WTC11 (cell line): Measurements from ENCODE around the gene NR1I2. TPM values are rescaled to one million over a fixed set of nuclear protein-coding genes. Genes with fewer than 3 reads are reported as not detected.

Source experiments
- ATAC-seq: fragments of 200-7000 bp; cut with Tn5 transposase; 2 replicates; pipeline ENCODE4 v1.10.0; 2021; ENCODE audit warnings: mild to moderate bottlenecking, moderate library complexity
- CTCF ChIA-PET: fragments of 300-600 bp; sonication (Branson Sonifier 250); formaldehyde crosslinking; loops from one replicate; lab custom pipeline; 2021; ENCODE audit warnings: antibody characterized with exemption; lab: Charles Lee
- POLR2A ChIA-PET: fragments of 350-600 bp; sonication (Branson Sonifier 250); formaldehyde crosslinking; loops from one replicate; lab custom pipeline; 2021; ENCODE audit warnings: antibody characterized with exemption; lab: Charles Lee
- DNase-seq: peaks from one replicate; pipeline ENCODE4 v3.0.0; 2021; ENCODE audit warnings: low spot score
- H3K27ac Mint-ChIP-seq: 2 replicates; pipeline ENCODE4 v1.8.0; 2021; ENCODE audit warnings: mixed read lengths
- H3K27me3 Mint-ChIP-seq: 2 replicates; pipeline ENCODE4 v1.8.0; 2021; ENCODE audit warnings: low read depth, mild to moderate bottlenecking, moderate library complexity, mixed read lengths
- H3K36me3 Mint-ChIP-seq: 2 replicates; pipeline ENCODE4 v1.8.0; 2021; ENCODE audit warnings: mixed read lengths
- H3K4me1 Mint-ChIP-seq: 2 replicates; pipeline ENCODE4 v1.8.0; 2022; ENCODE audit warnings: mixed read lengths
- H3K4me3 Mint-ChIP-seq: 2 replicates; pipeline ENCODE4 v1.8.0; 2021; ENCODE audit warnings: mild to moderate bottlenecking, moderate library complexity, mixed read lengths
- H3K9me3 Mint-ChIP-seq: 2 replicates; pipeline ENCODE4 v1.8.0; 2021; ENCODE audit warnings: mixed read lengths
- CREM ChIP-seq: sonication (generic); formaldehyde crosslinking; IDR thresholded peaks from 2 replicates; pipeline ENCODE4 v1.8.1; 2022; ENCODE audit warnings: mild to moderate bottlenecking, missing genetic modification reagents, moderate library complexity
- GABPB1 ChIP-seq: sonication (generic); formaldehyde crosslinking; IDR thresholded peaks from 2 replicates; pipeline ENCODE4 v1.8.1; 2023; ENCODE audit warnings: mild to moderate bottlenecking, missing genetic modification reagents
- JUN ChIP-seq: sonication (generic); formaldehyde crosslinking; IDR thresholded peaks from 2 replicates; pipeline ENCODE4 v1.8.0; 2023; ENCODE audit warnings: mild to moderate bottlenecking, missing genetic modification reagents
- NFE2L1 ChIP-seq: sonication (generic); formaldehyde crosslinking; IDR thresholded peaks from 2 replicates; pipeline ENCODE4 v1.8.1; 2023; ENCODE audit warnings: missing genetic modification reagents
- SMAD4 ChIP-seq: sonication (generic); formaldehyde crosslinking; IDR thresholded peaks from 2 replicates; pipeline ENCODE4 v1.8.0; 2022; ENCODE audit warnings: mild to moderate bottlenecking, missing genetic modification reagents
- SOX15 ChIP-seq: fragments of 250-450 bp; sonication (Bioruptor Pico); IDR thresholded peaks from 2 replicates; pipeline ENCODE4 v1.9.0; 2021; ENCODE audit warnings: mild to moderate bottlenecking
- TCF7 ChIP-seq: sonication (generic); formaldehyde crosslinking; IDR thresholded peaks from 2 replicates; pipeline ENCODE4 v1.8.0; 2022; ENCODE audit warnings: mild to moderate bottlenecking, low read depth, missing genetic modification reagents, moderate library complexity
- TEAD4 ChIP-seq: sonication (generic); formaldehyde crosslinking; IDR thresholded peaks from 2 replicates; pipeline ENCODE4 v1.8.0; 2022; ENCODE audit warnings: mild to moderate bottlenecking, missing genetic modification reagents
- ZNF219 ChIP-seq: sonication (generic); formaldehyde crosslinking; IDR thresholded peaks from 2 replicates; pipeline ENCODE4 v1.8.0; 2023; ENCODE audit warnings: missing genetic modification reagents, mild to moderate bottlenecking, borderline replicate concordance
- total RNA-seq: library from RNA; stranded (reverse); gene quantifications from 3 replicates; pipeline ENCODE4 v1.2.3, GENCODE V29; 2021
- TF ChIP-seq, protein P1 (sequence below): fragments of 250-450 bp; sonication (Bioruptor Pico); IDR thresholded peaks from 2 replicates; pipeline ENCODE4 v1.9.0; 2021; ENCODE audit warnings: mild to moderate bottlenecking, borderline replicate concordance
- TF ChIP-seq, protein P2 (sequence below): sonication (generic); formaldehyde crosslinking; IDR thresholded peaks from 2 replicates; pipeline ENCODE4 v1.8.1; 2022; ENCODE audit warnings: mild to moderate bottlenecking, missing genetic modification reagents, moderate library complexity, borderline replicate concordance
- TF ChIP-seq, protein P3 (sequence below): sonication (generic); formaldehyde crosslinking; IDR thresholded peaks from 2 replicates; pipeline ENCODE4 v1.8.1; 2022; ENCODE audit warnings: mild to moderate bottlenecking, moderate library complexity, missing genetic modification reagents
- TF ChIP-seq, protein P4 (sequence below): sonication (generic); formaldehyde crosslinking; IDR thresholded peaks from 2 replicates; pipeline ENCODE4 v1.8.1; 2022; ENCODE audit warnings: low read depth, mild to moderate bottlenecking, moderate library complexity, missing genetic modification reagents, borderline replicate concordance
- TF ChIP-seq, protein P5 (sequence below): sonication (generic); formaldehyde crosslinking; conservative IDR thresholded peaks from 2 replicates; pipeline ENCODE4 v1.8.1; 2023; ENCODE audit warnings: mild to moderate bottlenecking, low read depth, missing genetic modification reagents, moderate library complexity
- TF ChIP-seq, protein P6 (sequence below): fragments of 200-600 bp; IDR thresholded peaks from 2 replicates; pipeline ENCODE4 v1.8.0; 2022; ENCODE audit warnings: antibody characterized with exemption
- TF ChIP-seq, protein P7 (sequence below): sonication (generic); formaldehyde crosslinking; IDR thresholded peaks from 2 replicates; pipeline ENCODE4 v1.8.0; 2023; ENCODE audit warnings: missing genetic modification reagents, mild to moderate bottlenecking, borderline replicate concordance

Gene NR1I2
- total RNA-seq, 1 experiment from 2014 or later: 1.7 TPM

DNA sequence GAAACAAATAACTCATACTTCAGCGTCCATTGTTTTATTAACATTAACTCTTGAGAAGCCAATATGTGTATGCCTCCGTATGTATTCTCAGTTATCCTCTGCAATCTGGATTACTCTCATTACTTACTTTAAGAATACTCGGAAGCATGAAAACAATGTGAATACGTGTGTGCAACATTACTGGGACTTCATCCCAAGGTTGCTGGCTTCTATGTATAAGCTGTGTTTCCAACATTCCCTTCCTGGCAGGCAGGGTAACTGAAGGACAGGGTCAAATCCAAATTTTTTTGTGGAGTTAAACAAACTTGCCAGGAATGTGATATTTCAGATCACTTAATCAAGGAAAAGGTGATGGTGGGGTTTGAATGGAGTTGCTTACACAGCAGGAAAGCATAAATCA, 34.5 kb upstream of the NR1I2 start (continued):
- TF ChIP-seq ZNF219 (CRISPR knock-in tag): no peak
- no peak for TF ChIP-seq NFE2L1

DNA sequence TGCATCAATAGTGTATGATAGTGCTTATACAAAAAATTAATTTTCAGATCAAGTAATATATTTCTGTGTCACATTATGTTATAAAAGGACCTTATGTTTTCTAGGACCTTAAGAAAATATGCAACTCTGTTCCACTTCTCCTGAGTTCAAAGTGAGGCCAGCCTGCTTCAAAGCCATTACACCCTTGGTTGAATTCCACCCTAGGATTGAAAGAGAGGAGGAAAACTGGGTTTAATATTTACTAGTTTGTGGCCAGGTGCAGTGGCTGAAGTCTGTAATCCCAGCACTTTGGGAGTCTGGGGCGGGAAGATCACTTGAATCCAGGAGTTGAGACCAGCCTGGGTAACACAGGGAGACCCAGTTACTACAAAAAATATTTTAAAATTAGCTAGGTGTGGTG, 32.9 kb upstream of the NR1I2 start:
- Mint-ChIP-seq H3K4me1 (no peaks in the 10 kb centered on the region), H3K27ac (no peak overlapping the region), H3K9me3 (peaks cover 9% of the 10 kb centered on the region), H3K4me3 (no peak overlapping the region), H3K27me3 (no peaks in the 10 kb centered on the region; the same call in none of the 2 replicates), H3K36me3 (no peaks in the 10 kb centered on the region)
- ChIA-PET CTCF (interaction anchor here (2.0 kb wide), 1 partner anchor 148 kb away, joined by 6 read pairs; no protein-coding TSS in a partner anchor), POLR2A (no interaction called here)
- DNase-seq (no peak), ATAC-seq (no peak)
- TF ChIP-seq, protein P1, sequence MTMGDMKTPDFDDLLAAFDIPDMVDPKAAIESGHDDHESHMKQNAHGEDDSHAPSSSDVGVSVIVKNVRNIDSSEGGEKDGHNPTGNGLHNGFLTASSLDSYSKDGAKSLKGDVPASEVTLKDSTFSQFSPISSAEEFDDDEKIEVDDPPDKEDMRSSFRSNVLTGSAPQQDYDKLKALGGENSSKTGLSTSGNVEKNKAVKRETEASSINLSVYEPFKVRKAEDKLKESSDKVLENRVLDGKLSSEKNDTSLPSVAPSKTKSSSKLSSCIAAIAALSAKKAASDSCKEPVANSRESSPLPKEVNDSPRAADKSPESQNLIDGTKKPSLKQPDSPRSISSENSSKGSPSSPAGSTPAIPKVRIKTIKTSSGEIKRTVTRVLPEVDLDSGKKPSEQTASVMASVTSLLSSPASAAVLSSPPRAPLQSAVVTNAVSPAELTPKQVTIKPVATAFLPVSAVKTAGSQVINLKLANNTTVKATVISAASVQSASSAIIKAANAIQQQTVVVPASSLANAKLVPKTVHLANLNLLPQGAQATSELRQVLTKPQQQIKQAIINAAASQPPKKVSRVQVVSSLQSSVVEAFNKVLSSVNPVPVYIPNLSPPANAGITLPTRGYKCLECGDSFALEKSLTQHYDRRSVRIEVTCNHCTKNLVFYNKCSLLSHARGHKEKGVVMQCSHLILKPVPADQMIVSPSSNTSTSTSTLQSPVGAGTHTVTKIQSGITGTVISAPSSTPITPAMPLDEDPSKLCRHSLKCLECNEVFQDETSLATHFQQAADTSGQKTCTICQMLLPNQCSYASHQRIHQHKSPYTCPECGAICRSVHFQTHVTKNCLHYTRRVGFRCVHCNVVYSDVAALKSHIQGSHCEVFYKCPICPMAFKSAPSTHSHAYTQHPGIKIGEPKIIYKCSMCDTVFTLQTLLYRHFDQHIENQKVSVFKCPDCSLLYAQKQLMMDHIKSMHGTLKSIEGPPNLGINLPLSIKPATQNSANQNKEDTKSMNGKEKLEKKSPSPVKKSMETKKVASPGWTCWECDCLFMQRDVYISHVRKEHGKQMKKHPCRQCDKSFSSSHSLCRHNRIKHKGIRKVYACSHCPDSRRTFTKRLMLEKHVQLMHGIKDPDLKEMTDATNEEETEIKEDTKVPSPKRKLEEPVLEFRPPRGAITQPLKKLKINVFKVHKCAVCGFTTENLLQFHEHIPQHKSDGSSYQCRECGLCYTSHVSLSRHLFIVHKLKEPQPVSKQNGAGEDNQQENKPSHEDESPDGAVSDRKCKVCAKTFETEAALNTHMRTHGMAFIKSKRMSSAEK (CRISPR knock-in tag): no peak
- TF ChIP-seq JUN (CRISPR knock-in tag): no peak
- TF ChIP-seq, protein P2, sequence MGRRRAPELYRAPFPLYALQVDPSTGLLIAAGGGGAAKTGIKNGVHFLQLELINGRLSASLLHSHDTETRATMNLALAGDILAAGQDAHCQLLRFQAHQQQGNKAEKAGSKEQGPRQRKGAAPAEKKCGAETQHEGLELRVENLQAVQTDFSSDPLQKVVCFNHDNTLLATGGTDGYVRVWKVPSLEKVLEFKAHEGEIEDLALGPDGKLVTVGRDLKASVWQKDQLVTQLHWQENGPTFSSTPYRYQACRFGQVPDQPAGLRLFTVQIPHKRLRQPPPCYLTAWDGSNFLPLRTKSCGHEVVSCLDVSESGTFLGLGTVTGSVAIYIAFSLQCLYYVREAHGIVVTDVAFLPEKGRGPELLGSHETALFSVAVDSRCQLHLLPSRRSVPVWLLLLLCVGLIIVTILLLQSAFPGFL (CRISPR knock-in tag): no peak
- TF ChIP-seq, protein P3, sequence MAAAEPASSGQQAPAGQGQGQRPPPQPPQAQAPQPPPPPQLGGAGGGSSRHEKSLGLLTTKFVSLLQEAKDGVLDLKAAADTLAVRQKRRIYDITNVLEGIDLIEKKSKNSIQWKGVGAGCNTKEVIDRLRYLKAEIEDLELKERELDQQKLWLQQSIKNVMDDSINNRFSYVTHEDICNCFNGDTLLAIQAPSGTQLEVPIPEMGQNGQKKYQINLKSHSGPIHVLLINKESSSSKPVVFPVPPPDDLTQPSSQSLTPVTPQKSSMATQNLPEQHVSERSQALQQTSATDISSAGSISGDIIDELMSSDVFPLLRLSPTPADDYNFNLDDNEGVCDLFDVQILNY (CRISPR knock-in tag): no peak
- no peak for TF ChIP-seq SMAD4
- no peak for TF ChIP-seq GABPB1 (CRISPR knock-in tag)
- TF ChIP-seq TEAD4: no peak
- TF ChIP-seq, protein P4, sequence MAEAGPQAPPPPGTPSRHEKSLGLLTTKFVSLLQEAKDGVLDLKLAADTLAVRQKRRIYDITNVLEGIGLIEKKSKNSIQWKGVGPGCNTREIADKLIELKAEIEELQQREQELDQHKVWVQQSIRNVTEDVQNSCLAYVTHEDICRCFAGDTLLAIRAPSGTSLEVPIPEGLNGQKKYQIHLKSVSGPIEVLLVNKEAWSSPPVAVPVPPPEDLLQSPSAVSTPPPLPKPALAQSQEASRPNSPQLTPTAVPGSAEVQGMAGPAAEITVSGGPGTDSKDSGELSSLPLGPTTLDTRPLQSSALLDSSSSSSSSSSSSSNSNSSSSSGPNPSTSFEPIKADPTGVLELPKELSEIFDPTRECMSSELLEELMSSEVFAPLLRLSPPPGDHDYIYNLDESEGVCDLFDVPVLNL (CRISPR knock-in tag): no peak
- TF ChIP-seq, protein P5, sequence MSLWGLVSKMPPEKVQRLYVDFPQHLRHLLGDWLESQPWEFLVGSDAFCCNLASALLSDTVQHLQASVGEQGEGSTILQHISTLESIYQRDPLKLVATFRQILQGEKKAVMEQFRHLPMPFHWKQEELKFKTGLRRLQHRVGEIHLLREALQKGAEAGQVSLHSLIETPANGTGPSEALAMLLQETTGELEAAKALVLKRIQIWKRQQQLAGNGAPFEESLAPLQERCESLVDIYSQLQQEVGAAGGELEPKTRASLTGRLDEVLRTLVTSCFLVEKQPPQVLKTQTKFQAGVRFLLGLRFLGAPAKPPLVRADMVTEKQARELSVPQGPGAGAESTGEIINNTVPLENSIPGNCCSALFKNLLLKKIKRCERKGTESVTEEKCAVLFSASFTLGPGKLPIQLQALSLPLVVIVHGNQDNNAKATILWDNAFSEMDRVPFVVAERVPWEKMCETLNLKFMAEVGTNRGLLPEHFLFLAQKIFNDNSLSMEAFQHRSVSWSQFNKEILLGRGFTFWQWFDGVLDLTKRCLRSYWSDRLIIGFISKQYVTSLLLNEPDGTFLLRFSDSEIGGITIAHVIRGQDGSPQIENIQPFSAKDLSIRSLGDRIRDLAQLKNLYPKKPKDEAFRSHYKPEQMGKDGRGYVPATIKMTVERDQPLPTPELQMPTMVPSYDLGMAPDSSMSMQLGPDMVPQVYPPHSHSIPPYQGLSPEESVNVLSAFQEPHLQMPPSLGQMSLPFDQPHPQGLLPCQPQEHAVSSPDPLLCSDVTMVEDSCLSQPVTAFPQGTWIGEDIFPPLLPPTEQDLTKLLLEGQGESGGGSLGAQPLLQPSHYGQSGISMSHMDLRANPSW (CRISPR knock-in tag): no peak
- TF ChIP-seq NFE2L1: no peak
- TF ChIP-seq, protein P6, sequence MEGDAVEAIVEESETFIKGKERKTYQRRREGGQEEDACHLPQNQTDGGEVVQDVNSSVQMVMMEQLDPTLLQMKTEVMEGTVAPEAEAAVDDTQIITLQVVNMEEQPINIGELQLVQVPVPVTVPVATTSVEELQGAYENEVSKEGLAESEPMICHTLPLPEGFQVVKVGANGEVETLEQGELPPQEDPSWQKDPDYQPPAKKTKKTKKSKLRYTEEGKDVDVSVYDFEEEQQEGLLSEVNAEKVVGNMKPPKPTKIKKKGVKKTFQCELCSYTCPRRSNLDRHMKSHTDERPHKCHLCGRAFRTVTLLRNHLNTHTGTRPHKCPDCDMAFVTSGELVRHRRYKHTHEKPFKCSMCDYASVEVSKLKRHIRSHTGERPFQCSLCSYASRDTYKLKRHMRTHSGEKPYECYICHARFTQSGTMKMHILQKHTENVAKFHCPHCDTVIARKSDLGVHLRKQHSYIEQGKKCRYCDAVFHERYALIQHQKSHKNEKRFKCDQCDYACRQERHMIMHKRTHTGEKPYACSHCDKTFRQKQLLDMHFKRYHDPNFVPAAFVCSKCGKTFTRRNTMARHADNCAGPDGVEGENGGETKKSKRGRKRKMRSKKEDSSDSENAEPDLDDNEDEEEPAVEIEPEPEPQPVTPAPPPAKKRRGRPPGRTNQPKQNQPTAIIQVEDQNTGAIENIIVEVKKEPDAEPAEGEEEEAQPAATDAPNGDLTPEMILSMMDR: no peak
- no peak for TF ChIP-seq SOX15 (CRISPR knock-in tag)
- TF ChIP-seq, protein P7, sequence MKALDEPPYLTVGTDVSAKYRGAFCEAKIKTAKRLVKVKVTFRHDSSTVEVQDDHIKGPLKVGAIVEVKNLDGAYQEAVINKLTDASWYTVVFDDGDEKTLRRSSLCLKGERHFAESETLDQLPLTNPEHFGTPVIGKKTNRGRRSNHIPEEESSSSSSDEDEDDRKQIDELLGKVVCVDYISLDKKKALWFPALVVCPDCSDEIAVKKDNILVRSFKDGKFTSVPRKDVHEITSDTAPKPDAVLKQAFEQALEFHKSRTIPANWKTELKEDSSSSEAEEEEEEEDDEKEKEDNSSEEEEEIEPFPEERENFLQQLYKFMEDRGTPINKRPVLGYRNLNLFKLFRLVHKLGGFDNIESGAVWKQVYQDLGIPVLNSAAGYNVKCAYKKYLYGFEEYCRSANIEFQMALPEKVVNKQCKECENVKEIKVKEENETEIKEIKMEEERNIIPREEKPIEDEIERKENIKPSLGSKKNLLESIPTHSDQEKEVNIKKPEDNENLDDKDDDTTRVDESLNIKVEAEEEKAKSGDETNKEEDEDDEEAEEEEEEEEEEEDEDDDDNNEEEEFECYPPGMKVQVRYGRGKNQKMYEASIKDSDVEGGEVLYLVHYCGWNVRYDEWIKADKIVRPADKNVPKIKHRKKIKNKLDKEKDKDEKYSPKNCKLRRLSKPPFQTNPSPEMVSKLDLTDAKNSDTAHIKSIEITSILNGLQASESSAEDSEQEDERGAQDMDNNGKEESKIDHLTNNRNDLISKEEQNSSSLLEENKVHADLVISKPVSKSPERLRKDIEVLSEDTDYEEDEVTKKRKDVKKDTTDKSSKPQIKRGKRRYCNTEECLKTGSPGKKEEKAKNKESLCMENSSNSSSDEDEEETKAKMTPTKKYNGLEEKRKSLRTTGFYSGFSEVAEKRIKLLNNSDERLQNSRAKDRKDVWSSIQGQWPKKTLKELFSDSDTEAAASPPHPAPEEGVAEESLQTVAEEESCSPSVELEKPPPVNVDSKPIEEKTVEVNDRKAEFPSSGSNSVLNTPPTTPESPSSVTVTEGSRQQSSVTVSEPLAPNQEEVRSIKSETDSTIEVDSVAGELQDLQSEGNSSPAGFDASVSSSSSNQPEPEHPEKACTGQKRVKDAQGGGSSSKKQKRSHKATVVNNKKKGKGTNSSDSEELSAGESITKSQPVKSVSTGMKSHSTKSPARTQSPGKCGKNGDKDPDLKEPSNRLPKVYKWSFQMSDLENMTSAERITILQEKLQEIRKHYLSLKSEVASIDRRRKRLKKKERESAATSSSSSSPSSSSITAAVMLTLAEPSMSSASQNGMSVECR (CRISPR knock-in tag): no peak
- no peak for TF ChIP-seq TCF7 (CRISPR knock-in tag)
- TF ChIP-seq CREM (CRISPR knock-in tag): no peak
